HG02943 (cell line): ENCODE data around the gene CCDC182.

ENCODE experiments used
- ATAC-seq: cut with Tn5 transposase; IDR thresholded peaks from one replicate; pipeline ENCODE4 v1.9.1; 2021; ENCODE audit warnings: mild to moderate bottlenecking, low read depth, moderate library complexity; ENCODE audit not compliant: unreplicated experiment

The CCDC182 gene

GRCh38 chr17:57732062-57732461 is 13.0 kb downstream of the CCDC182 start:
- ATAC-seq: no peak

DNA sequence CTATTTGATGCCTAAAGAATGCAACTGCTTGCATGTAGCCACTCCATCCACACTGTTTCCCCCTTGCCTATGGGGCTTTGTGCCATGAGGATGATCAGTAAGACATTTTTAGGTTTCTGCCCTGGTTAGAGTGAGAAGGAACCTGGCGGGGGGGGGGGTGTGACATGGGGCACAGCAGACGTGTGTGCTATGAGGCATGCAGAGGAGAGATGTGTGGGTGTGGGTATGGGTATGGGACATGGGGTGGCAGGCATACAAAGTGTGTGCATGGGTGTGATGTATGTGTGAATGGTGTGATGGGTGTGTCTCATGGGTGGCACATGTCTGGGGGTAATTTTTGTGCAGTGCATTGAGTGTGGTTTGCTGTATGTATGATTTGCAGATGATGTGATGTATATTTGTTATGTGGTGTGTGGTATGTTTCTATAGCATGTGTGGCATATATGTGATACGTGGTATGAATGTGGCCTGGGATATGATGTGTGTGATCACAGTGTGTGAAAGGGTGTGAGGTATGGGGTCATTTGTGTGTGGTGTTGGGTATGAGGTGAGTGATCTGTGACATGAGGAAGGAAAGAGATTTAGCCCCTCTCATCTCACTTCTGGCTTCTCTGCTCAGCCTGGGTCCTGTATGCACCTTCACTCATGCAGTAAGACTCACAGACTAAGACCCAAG is 14.9 kb downstream of the CCDC182 start:
- ATAC-seq: no peak

DNA sequence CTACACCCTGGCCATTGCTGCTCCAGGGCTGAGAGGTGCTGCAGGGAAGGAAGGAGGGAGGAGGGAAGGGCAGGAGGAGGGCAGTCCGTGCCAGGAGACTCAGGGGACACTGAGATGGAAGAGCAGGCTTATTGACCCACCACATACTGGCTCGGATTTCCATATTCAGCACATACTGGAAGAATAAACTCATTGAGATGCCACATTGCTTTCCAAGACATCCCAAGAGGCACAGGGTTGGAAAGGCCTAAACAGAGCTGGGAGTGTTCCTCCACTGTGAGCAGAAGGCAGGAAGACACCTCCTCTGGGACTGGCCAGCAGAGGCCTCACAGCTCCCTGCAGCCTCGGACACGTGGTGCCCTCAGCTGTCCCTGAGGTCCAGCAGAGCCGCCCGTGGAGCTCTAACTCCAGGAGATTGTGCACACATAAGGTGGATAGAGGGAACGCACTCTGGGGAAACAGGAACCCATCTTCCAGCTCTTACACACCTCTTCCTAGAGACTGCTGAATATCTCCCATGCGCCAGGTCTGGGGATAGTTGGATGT is 17.4 kb downstream of the CCDC182 start:
- ATAC-seq: no peak

GRCh38 chr17:57726838-57727237 is 18.3 kb downstream of the CCDC182 start:
- no peak for ATAC-seq

DNA sequence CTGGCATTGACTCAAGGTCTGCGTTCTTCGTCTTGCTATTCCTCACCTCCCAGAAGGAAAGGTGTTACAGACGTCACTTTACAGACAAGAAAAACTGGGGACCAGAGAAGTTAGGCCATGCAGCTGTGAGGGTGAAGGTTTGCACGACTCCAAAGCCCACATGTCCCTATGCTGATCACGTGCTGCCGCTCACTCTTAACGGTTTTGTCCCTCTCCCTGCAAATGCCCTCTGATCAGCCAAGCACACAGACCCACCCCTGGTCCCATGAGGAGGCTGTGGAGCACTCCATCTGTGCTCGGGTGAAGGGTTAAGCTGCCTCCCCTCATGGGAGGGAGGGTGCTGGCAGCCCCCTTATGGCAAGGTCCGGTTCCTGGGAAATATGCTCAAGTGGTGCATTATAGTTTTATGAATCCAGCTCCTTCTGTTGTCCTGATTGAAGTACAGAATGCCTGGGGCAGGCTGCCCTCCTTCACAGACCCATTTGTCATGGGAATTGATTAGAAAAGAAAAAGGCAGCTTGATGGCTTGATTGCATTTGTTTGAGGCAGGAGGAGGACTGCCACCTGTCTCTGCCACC is 18.8 kb downstream of the CCDC182 start:
- no peak for ATAC-seq

- ATAC-seq: no peak
Observed at GRCh38 chr17:57724729-57725125, 20.4 kb downstream of the CCDC182 start.

GRCh38 chr17:57724026-57724728 is 20.9 kb downstream of the CCDC182 start:
- no peak for ATAC-seq

DNA sequence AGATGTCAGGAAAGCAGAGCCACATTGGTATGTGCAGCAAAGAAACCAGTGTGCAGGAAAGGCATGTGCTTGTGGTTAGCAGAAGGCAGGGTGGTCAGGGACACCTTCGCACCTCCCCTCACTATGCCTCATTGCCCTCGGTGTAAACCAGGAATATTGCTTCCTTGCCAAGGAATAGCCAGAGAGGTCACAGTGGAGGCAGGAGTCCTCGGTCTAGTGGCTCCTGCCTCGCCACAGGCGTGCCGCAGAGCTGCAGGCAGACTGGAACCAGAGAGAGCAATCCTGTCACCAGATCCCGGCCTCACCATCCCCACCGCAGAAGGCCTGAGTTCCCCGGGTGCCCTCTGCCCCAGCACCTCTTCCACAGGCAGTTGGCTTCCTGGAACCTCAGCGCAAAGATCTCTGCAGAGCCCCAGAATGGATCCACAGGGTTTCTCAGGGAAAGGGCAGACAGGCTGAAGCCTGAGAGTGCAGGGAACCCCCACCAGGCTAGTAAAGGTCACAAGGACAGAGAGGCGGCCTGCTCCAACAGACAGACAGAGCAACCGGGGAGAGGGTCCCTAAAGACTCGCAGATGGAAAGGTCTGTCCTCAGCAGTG is 21.6 kb downstream of the CCDC182 start:
- no peak for ATAC-seq

DNA sequence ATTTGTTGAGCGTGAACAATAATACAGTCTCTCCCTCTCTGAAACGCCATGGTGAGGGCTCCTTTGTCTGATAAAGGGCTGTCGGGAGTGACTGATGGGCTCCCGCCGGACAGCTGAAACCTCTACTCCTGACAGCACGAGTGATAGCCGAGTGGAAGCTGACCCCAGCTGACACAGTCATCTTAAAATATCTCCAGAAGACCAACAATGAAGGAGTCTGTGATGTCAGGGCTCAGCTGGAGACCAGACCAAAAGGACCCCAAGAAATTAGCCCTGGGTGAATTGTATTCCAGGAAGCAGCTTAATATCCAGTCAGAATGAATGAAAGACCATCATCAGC is 22.4 kb downstream of the CCDC182 start:
- ATAC-seq: no peak

GRCh38 chr17:57721967-57722703 is 23.0 kb downstream of the CCDC182 start:
- ATAC-seq: no peak

DNA sequence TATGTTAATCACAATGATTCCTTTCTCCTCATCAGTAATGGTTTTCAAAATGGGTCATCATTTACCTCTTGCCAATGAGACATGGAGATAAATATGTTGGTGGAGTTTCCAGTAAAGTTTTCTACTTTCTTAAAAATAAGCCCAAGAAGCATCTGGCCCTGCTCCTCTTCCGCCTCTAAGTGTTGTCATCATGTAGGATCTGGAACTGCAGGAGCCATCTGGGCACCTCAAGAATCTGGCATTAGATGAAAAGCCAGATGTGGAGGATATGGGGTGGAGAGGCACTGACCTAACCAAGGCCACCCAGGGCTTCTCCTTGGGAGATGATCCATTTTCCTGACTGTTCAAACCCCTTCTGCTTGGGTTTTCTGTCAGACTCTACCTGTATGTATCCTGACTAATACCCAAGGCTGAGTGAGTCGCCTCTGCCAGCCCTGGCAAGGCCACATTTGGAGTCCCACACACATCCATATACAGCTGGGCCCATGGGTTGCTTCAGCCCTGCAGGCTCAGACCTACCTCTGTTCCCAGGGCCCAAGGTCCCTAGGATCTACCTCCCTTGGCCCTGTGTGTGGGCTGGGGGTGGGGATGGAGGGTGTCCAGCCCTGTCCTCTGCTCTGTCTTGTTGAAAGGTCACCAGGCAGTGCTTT is 24.6 kb downstream of the CCDC182 start:
- ATAC-seq: no peak

DNA sequence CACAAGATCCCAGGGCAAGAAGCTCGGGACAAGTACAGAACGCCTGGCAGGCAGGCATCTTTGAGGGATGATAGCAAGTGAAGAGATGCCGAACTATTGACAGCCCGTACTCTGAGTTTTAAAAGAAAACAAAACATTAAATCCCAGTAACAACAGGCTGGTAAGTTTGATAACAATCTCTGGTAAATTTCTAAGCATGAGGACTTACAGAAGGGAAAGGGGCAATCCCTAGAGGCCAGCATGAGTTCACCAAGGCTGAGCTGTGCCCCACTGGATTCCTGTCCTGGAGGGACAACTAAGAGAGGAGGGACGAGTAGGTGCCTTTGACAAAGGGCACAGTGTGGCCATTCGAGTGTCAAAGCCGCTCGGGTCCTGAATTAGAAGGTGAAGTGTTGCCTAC is 26.2 kb downstream of the CCDC182 start:
- no peak for ATAC-seq

- ATAC-seq: no peak
Observed at GRCh38 chr17:57715981-57716380, 29.1 kb downstream of the CCDC182 start.

DNA sequence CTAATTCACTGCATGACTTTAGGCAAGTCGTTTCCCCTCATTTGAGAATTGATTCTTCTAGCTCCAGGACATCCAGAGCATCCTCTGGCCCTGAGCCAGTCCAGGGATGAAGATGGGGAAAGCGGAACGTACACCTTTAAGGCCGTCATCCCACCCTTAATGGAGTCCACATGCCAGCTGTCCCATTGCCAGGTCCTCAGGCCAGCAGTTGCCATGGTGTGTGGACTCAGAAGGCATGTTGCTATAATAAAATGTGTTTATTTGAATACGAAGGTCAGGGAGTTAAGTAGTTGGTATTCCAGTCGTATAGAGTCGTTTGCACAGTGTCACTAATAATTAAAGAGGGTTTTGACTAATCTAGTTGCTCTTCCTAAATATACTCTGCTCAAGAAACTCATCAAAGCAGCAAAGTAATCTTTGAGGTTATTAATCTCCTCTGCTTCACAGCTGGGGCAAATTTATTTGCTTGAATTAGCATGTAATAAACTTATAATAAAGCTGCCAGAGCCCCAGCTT is 30.4 kb downstream of the CCDC182 start:
- no peak for ATAC-seq

- no peak for ATAC-seq
Observed at GRCh38 chr17:57713140-57713539, 32.0 kb downstream of the CCDC182 start.

DNA sequence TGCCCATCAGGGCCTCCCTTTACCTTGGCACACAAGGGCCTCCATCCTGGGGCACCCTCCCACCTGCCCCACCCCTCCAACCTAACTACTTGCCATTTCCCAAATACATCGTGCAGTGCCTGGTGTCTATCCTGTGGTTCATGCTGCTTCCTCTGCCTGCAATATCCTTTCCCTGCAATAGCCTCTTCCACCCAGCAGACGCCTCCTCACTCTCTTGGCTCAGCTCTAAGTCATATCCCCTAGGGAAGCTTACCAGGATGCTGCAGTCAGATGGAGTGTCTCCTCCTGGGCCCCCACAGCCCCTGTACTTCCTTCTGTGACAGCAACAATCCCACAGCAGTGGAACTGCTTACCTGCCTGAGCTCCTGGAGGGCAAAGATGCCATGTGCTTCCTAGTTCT is 36.7 kb downstream of the CCDC182 start:
- no peak for ATAC-seq

- ATAC-seq: no peak
Observed at GRCh38 chr17:57707892-57708291, 37.2 kb downstream of the CCDC182 start.

DNA sequence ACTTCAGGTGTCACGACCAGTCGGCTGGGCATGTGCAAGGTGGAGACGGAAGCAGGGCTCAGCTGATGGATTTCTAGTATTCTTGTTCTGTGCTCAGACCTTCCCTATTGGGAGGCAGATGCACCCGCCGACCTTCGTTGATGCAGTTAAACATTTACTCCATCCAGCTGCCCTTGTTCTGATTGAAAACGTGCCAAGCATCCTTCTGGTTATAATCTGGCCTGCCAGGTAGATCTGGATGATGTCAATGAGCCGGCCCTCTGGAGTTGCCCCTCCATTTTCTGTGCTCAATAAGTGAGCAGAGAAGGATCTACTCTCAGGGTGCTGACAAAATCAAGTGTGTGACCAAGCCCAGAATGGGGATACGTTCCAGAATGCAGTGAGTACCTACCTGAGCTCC is 38.3 kb downstream of the CCDC182 start:
- ATAC-seq: no peak

- ATAC-seq: no peak
Observed at GRCh38 chr17:57705921-57706695, 39.0 kb downstream of the CCDC182 start.
